Lower lobe of right lung (tissue), 2 donors: ENCODE data around the gene JMJD8. TPM values are rescaled to one million over a fixed set of nuclear protein-coding genes. Genes with fewer than 3 reads are reported as not detected.

Source experiments
- ATAC-seq, 2 donors: fragments of 200-7000 bp; cut with Tn5 transposase; one replicate each; pipeline ENCODE4 v1.9.1; 2020 to 2022; ENCODE audit warnings: mild to moderate bottlenecking in 2 of 2, moderate library complexity in 2 of 2
- DNase-seq: peaks from one replicate; pipeline ENCODE4 v3.0.0-alpha.2; 2020
- H3K27ac ChIP-seq: fragments of 200-600 bp; one replicate; pipeline ENCODE4 v1.8.0; 2022
- H3K27me3 ChIP-seq: fragments of 200-600 bp; one replicate; pipeline ENCODE4 v1.8.0; 2022; ENCODE audit warnings: low read depth
- H3K36me3 ChIP-seq: fragments of 200-600 bp; one replicate; pipeline ENCODE4 v1.8.0; 2022; ENCODE audit warnings: mild to moderate bottlenecking
- H3K4me1 ChIP-seq: fragments of 200-600 bp; one replicate; pipeline ENCODE4 v1.8.0; 2022
- H3K4me3 ChIP-seq: fragments of 200-600 bp; one replicate; pipeline ENCODE4 v1.8.0; 2022; ENCODE audit warnings: mild to moderate bottlenecking
- H3K9me3 ChIP-seq: fragments of 200-600 bp; one replicate; pipeline ENCODE4 v1.8.0; 2022
- intact Hi-C: fragments of 100-400 bp; cut with DNase I; formaldehyde crosslinking; loops from one replicate; pipeline ENCODE4 v1.11.0; 2022
- total RNA-seq: library from RNA; stranded (reverse); fragmentation: NEBNext Ultra II Directional; extraction: Animal tissue kit (Norgen Biotek cat#: 25700); gene quantifications from one replicate; pipeline ENCODE4 v1.2.1, GENCODE V29; 2021
- TF ChIP-seq, protein P1 (sequence below): fragments of 200-600 bp; IDR thresholded peaks from one replicate; pipeline ENCODE4 v1.8.0; 2022; ENCODE audit warnings: antibody characterized with exemption, mild to moderate bottlenecking
- donor health status: DM: no; HTN: yes; CAD: no; lungs with severe emphysema.

Gene JMJD8
- total RNA-seq, 1 donor from 2014 or later, result 43.2 TPM

DNA sequence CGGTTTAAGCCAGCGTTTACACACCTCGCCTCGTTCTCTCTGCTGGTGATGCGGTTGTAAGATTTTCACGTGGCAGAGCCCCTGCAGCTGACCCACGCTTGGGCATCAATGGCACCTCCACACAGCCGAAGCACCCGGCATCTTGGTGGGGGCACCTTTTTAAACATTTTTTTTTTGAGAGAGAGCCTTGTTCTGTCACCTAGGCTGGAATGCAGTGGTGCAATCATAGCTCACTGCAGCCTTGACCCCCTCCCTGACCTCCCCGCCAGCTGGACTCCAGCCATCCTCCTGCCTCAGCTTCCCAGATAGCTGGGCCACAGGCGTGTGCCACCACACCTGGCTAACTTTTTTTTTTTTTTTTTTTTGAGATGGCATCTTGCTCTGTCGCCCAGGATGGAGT is 30.1 kb downstream of the JMJD8 start:
- peaks cover 10% of the 10 kb centered on the region for H3K4me1 ChIP-seq
- H3K27me3 ChIP-seq, result no peaks in the 10 kb centered on the region
- DNase-seq, result no peak
- no peak overlapping the region for H3K27ac ChIP-seq
- TF ChIP-seq, protein P1, sequence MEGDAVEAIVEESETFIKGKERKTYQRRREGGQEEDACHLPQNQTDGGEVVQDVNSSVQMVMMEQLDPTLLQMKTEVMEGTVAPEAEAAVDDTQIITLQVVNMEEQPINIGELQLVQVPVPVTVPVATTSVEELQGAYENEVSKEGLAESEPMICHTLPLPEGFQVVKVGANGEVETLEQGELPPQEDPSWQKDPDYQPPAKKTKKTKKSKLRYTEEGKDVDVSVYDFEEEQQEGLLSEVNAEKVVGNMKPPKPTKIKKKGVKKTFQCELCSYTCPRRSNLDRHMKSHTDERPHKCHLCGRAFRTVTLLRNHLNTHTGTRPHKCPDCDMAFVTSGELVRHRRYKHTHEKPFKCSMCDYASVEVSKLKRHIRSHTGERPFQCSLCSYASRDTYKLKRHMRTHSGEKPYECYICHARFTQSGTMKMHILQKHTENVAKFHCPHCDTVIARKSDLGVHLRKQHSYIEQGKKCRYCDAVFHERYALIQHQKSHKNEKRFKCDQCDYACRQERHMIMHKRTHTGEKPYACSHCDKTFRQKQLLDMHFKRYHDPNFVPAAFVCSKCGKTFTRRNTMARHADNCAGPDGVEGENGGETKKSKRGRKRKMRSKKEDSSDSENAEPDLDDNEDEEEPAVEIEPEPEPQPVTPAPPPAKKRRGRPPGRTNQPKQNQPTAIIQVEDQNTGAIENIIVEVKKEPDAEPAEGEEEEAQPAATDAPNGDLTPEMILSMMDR, result no peak
- no peak overlapping the region for H3K4me3 ChIP-seq
- intact Hi-C loops, result no loop called here
- ATAC-seq, result no peak
- no peaks in the 10 kb centered on the region for H3K9me3 ChIP-seq
- peaks cover 26% of the 10 kb centered on the region for H3K36me3 ChIP-seq

DNA sequence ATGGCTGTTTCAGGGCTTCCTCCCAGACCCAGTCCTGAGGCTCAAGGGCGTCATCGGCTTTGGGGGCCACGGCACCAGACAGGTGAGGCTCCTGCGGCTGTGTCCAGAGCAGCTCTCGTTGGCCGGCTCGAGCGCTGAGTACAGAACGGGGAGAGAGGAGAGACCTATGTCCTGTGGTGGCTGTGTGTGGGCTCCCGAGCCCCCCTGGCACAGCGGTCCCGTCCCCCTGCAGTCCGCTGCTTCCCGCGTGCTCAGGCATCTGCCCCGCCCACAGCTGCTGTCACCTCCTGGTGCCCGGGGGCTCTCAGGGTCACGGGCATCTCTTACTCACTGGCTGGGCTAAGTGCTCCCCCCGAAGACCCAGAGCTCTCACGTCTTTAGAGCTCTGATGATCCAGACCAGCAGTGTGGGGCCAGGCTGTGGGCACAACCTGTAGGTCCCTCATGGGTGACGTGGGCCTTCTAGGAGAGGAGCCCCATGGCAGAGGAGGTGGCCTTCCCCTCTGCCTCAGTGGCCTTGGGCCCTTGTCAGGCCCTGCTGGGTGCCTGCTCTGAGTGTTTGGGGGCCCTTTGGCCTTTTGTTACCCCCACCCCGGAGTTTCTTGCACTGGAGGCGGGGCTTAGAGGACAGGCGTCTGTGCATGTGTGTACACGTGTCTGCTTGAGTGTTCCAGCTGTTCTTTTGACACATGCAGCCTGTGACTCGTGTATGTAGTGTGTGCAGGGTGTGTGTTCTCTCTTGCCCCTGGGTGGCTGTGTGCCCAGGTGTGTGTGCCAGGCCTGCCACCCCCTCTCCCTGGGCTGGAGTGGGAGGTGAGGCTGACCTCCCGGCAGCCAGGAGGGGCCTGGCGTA is 31.5 kb downstream of the JMJD8 start:
- ATAC-seq (no peak), DNase-seq (no peak)
- H3K4me1 ChIP-seq, result peaks cover 20% of the 10 kb centered on the region
- no peaks in the 10 kb centered on the region for H3K9me3 ChIP-seq
- no peak overlapping the region for H3K4me3 ChIP-seq
- no peaks in the 10 kb centered on the region for H3K27me3 ChIP-seq
- TF ChIP-seq, protein P1, result no peak
- intact Hi-C loops, result no loop called here
- H3K36me3 ChIP-seq, result peaks cover 15% of the 10 kb centered on the region
- no peak overlapping the region for H3K27ac ChIP-seq

GRCh38 chr16:651844-652243 is 32.3 kb downstream of the JMJD8 start:
- H3K27ac ChIP-seq, result no peak overlapping the region
- no peak overlapping the region for H3K4me3 ChIP-seq
- no peaks in the 10 kb centered on the region for H3K9me3 ChIP-seq
- DNase-seq (no peak), ATAC-seq (no peak)
- H3K27me3 ChIP-seq, result no peaks in the 10 kb centered on the region
- H3K36me3 ChIP-seq, result peaks cover 15% of the 10 kb centered on the region
- H3K4me1 ChIP-seq, result peaks cover 27% of the 10 kb centered on the region
- intact Hi-C loops, result no loop called here
- TF ChIP-seq, protein P1, result no peak

GRCh38 chr16:649631-650030 is 34.5 kb downstream of the JMJD8 start:
- Histone ChIP-seq H3K27me3 (no peaks in the 10 kb centered on the region), H3K4me3 (peak overlapping the region; percentile 79), H3K4me1 (peaks cover 39% of the 10 kb centered on the region), H3K36me3 (peaks cover 8% of the 10 kb centered on the region), H3K27ac (peak overlapping the region; percentile 92), H3K9me3 (no peaks in the 10 kb centered on the region)
- intact Hi-C loops, result no loop called here
- TF ChIP-seq, protein P1, result no peak
- ATAC-seq (peak; percentile 0 to 23), DNase-seq (no peak)

- no peaks in the 10 kb centered on the region for H3K27me3 ChIP-seq
- peak; percentile 92 to 97 for ATAC-seq
- no peaks in the 10 kb centered on the region for H3K9me3 ChIP-seq
- peak within 1 kb of the TSS; percentile 92 for H3K27ac ChIP-seq
- H3K36me3 ChIP-seq, result peaks cover 7% of the 10 kb centered on the region
- peaks cover 45% of the 10 kb centered on the region for H3K4me1 ChIP-seq
- TF ChIP-seq, protein P1, result no peak
- peak within 1 kb of the TSS; percentile 79 for H3K4me3 ChIP-seq
- DNase-seq, result peak; percentile 97
- intact Hi-C loops, result no loop called here
Measured at GRCh38 chr16:648781-649589, 35.1 kb downstream of the JMJD8 start, which contains the start of gene WDR90. Gene WDR90, plus strand, starts transcription at chr16:649365. Its CDS starts 52 bp downstream, at chr16:649417.
